Epithelial cell of prostate (primary cell): ENCODE results near the gene MAEA.

ENCODE experiments used
- DNase-seq: peaks from one replicate; pipeline ENCODE4 v3.0.0-alpha.2; 2011; ENCODE audit warnings: low read depth, low spot score
- H3K27ac ChIP-seq: fragments of 450-650 bp; 2 replicates; pipeline ENCODE4 v1.5.1; 2017; ENCODE audit warnings: mild to moderate bottlenecking

MAEA gene

GRCh38 chr4:1385373-1386340 is 96.0 kb downstream of the MAEA start:
- H3K27ac ChIP-seq: no peak overlapping the region
- no peak for DNase-seq
